HL-60 (cell line): Measurements from ENCODE around the gene HS6ST3.

ENCODE experiments used
- GABPA ChIP-seq: IDR thresholded peaks from 2 replicates; pipeline ENCODE4 v1.6.1; 2012; ENCODE audit warnings: low read depth
- TF ChIP-seq, protein P1 (sequence below): IDR thresholded peaks from one replicate; pipeline ENCODE4 v1.5.1; 2011; ENCODE audit warnings: low read length, control low read depth, inconsistent platforms; ENCODE audit not compliant: insufficient read depth

DNA sequence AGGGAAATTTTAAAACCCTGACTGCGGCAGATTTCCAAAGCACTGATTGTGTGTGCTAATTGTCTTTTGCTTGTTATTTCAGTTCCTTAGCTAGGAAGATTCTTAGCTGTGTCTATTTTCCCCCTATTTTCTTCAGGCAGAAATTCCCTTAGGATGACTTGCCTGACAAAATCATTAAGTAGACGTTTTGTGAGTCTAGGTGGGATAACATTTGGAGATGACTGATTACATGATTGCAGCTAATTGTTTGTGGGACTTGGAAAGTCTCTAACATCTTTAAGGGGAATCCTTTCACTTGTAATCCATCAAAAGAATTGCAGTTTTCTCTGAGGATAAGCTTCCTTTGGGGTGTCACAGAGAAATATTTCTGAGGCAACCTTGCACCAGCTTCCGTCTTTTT, 676.4 kb downstream of the HS6ST3 start:
- TF ChIP-seq, protein P1, sequence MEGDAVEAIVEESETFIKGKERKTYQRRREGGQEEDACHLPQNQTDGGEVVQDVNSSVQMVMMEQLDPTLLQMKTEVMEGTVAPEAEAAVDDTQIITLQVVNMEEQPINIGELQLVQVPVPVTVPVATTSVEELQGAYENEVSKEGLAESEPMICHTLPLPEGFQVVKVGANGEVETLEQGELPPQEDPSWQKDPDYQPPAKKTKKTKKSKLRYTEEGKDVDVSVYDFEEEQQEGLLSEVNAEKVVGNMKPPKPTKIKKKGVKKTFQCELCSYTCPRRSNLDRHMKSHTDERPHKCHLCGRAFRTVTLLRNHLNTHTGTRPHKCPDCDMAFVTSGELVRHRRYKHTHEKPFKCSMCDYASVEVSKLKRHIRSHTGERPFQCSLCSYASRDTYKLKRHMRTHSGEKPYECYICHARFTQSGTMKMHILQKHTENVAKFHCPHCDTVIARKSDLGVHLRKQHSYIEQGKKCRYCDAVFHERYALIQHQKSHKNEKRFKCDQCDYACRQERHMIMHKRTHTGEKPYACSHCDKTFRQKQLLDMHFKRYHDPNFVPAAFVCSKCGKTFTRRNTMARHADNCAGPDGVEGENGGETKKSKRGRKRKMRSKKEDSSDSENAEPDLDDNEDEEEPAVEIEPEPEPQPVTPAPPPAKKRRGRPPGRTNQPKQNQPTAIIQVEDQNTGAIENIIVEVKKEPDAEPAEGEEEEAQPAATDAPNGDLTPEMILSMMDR: no peak
- TF ChIP-seq GABPA: no peak
